Astrocyte of the cerebellum (primary cell): Measurements from ENCODE around the gene ASPG.

Experiments used
- DNase-seq: peaks from one replicate; pipeline ENCODE4 v3.0.0-alpha.2; 2011; ENCODE audit warnings: low read depth
- H3K4me3 ChIP-seq: 2 replicates; pipeline ENCODE4 v1.5.1; 2011; ENCODE audit warnings: mild to moderate bottlenecking, low read depth, low read length, moderate library complexity
- in situ Hi-C: cut with HindIII; loops from 2 replicates; pipeline ENCODE4 v1.10.0; 2017; ENCODE audit warnings: low sequenced_read_pairs
- TF ChIP-seq, protein P1 (sequence below): IDR thresholded peaks from 2 replicates; pipeline ENCODE4 v1.5.1; 2012; ENCODE audit warnings: low read length, low read depth, moderate library complexity, mild to moderate bottlenecking; ENCODE audit errors: missing control alignments

ASPG gene

DNA sequence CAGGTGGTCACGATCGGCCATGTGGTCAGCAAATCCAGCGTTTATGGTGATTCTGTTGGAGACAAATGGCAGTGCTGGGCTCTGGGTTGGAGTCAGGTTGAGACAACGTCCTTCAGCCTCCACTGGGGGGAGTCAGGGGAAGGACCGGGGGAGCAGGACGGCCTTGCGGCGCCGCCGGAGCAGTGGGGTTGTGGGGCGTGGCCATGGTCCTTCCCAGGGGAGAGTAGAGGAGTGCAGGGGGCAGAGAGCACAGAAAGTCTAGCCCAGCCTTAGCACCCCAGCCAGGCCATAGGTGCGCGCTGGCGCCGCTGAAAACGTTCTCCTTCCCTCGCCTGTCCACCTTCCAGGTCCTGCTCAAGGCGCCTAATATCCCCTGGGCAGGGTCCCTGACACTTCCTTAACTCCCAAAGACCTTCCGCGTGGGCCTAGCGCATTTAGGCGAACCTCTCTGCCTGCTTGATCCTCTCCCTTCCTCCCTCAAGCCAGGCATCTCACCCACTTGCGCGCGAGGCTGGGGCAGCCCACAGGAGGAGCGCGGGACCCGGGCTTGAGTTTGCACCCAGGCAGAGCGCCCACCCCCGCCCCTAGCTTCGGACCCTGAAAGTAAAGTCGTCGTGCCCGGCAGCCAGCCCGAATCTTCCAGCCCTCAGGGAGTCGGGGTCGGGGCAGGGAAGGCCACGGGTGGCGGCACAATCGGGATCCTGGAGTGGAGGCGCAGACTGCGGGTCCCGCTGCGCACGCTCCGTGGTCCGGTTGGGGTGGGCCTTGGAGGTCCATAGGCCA is 49.8 kb downstream of the ASPG start:
- in situ Hi-C loops = no loop called here
- H3K4me3 ChIP-seq = no peak overlapping the region
- no peak for DNase-seq
- TF ChIP-seq, protein P1, sequence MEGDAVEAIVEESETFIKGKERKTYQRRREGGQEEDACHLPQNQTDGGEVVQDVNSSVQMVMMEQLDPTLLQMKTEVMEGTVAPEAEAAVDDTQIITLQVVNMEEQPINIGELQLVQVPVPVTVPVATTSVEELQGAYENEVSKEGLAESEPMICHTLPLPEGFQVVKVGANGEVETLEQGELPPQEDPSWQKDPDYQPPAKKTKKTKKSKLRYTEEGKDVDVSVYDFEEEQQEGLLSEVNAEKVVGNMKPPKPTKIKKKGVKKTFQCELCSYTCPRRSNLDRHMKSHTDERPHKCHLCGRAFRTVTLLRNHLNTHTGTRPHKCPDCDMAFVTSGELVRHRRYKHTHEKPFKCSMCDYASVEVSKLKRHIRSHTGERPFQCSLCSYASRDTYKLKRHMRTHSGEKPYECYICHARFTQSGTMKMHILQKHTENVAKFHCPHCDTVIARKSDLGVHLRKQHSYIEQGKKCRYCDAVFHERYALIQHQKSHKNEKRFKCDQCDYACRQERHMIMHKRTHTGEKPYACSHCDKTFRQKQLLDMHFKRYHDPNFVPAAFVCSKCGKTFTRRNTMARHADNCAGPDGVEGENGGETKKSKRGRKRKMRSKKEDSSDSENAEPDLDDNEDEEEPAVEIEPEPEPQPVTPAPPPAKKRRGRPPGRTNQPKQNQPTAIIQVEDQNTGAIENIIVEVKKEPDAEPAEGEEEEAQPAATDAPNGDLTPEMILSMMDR = peak; percentile 21

DNA sequence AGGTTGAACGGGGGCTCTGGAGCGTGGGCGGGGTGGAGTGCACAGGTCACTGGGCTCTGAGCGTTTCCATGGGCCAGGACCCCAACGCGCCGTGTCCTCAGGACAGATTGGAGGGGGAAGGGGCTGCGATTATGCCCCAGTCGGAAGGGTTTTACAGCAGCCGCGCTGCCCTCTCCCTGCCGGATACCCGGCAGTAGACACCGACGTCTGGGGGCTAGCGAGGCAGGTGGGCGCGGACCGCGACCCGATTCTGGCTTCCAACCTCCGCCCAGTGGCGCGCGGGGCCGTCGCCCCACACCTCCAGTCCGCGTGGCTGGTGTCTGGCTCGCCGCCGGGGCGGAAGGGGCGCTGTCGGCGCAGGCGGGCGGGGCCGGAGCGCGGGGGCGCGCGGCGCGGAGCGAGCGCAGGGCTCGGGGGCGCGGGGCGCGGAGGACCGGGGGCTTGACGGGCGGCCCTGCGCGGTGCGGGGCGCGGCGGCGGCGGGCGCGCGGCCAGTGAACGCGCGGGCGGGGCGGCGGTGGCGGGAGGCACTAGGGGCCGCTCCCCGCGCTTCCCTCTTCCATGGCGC is 50.5 kb downstream of the ASPG start:
- H3K4me3 ChIP-seq = no peak overlapping the region
- TF ChIP-seq, protein P1 = no peak
- in situ Hi-C loops = no loop called here
- DNase-seq = no peak

DNA sequence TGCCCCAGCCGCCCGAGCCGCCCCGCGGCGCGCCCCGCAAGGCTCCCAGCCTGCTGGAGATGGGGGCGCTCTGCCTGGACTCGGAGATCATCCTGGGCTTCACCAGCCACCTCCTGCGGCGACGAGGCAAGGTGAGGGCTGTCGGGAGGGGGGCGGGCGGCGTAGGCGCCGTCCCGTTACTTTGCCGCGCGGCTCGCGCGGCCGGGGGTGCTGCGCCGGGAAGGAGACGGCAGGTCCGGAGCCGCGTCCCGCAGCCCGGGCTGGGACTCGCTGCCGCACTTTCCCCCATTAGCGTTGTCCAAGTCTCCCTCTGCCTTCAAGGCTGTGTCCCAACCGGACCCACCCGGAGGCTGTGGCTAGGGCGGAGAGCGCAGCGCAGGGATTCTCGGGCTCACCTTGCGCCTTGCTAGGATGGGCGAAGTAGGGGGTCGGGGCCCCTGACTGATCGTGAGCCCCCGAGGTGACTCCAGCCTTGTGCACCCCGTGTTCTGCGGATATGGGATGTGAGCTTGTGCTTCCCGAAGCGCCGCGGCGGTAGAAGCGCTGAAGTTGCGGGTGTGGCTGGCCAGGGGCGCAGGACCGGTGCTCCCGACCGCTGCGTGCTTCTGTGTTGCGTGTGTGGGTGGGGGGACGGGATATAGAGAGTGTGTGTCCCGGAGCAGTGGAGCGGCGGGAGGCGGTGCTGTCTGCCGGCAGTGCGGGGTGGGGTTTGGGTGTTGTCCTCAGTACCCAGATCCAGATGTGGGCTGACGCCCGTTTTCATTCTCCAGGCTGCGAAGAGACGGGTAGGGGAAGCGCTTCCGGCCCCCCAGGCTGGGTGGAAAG is 51.2 kb downstream of the ASPG start:
- in situ Hi-C loops = no loop called here
- TF ChIP-seq, protein P1 = no peak
- H3K4me3 ChIP-seq = no peak overlapping the region
- DNase-seq = no peak

DNA sequence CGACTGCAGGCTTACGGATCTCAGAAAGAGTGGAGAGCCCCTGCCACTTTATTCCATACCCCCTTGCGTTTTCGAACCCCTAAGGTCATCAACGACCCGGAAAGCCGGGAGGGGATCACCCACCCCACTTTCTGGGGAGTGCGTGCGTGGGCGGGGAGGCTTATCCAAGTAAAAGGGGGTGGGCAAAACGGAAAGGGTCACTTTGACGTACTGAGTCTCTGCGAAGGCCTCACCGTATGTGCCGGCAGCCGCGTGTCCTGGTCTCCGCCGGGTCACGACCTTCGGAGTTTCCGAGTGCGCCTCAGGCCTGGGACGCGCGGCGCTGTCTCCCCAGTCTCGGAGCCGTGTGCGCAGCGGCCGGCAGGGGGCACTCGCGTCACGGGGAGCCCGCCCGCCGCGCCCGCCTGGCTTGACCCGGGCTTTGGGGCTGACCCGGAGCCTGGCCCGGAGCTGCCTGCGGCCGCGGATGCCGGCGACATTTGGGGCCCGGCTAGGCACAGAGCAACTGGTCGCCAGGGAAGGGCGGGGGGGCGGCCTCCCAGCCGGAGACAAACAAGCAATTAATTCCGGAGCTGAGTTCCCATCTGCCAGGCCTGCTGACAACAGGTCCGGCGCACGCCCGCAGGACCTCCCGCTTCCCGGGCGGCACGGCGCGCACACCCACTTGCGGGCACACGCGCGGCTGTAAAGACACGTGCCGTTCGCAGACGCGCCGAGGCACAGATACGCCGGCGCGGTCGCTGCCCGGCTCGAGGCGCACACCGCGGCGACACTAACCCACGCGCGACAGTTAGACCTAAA is 52.0 kb downstream of the ASPG start:
- H3K4me3 ChIP-seq = peak overlapping the region; percentile 12
- in situ Hi-C loops = no loop called here
- TF ChIP-seq, protein P1 = peak; percentile 45
- no peak for DNase-seq

DNA sequence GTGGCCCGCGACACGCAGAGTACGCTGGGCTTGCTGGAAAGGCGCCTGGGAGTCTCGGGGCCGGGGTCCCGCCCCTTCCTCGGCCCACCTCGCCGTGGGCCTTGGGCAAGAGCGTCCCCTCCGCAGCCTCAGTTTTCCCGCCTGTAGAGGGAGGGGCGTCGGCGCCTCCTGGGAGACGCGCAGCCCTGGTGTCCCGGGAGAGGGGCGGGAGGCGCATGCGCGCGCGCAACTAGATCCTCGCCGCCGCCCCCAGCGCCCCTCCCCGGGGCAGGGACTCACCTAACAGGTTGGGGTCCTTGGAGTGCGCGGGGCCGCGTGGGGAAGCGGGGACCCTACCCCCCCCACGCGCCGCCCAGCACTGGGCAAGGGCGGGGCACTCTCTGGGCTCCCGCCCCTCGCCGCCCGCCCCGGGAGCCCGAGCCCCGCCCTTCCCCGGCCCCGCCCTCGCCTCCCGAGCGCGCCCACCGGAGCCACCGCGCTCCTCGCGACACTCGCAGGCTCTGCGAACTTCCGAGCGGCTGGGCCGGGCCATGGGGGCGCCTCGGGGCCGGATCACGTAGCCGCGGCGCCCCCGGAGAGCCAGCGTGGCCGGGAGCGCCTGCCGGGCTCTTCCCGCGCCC is 52.7 kb downstream of the ASPG start, which contains the start of gene KIF26A:
Gene KIF26A (plus strand): TSS at position 490 of the 620 bp plus-strand sequence. CDS start 136 bp downstream, outside the sequence.
- H3K4me3 ChIP-seq = peak within 1 kb of the TSS; percentile 12
- TF ChIP-seq, protein P1 = no peak
- no peak for DNase-seq
- in situ Hi-C loops = no loop called here
